HepG2 (cell line): Measurements from ENCODE around the gene FBRSL1. TPM values are rescaled to one million over a fixed set of nuclear protein-coding genes. Genes with fewer than 3 reads are reported as not detected.

Experiments used
- CEBPB ChIP-seq: IDR thresholded peaks from 2 replicates; pipeline ENCODE4 v1.6.1; 2011; ENCODE audit warnings: low read depth, low read length, improper control_type of control experiment, borderline replicate concordance
- HNRNPUL1 ChIP-seq: fragments of 200-400 bp; formaldehyde crosslinking; IDR thresholded peaks from 2 replicates; pipeline ENCODE4 v1.6.1; 2017; ENCODE audit warnings: low read depth, mild to moderate bottlenecking, low read length, moderate library complexity
- IRF2 ChIP-seq: IDR thresholded peaks from 2 replicates; pipeline ENCODE4 v1.6.1; 2018; ENCODE audit warnings: missing genetic modification reagents, missing compliant biosample characterization
- KDM1A ChIP-seq: IDR thresholded peaks from 2 replicates; pipeline ENCODE4 v1.6.1; 2016; ENCODE audit warnings: missing compliant biosample characterization
- KDM5A ChIP-seq: fragments of 200-600 bp; sonication (generic); IDR thresholded peaks from 2 replicates; pipeline ENCODE4 v1.7.0; 2018; ENCODE audit warnings: antibody characterized with exemption, mild to moderate bottlenecking, low read length, borderline replicate concordance
- MAF1 ChIP-seq: sonication (generic); formaldehyde crosslinking; IDR thresholded peaks from 2 replicates; pipeline ENCODE4 v1.5.0; 2020; ENCODE audit warnings: missing genetic modification reagents, borderline replicate concordance
- MTA3 ChIP-seq: sonication (generic); formaldehyde crosslinking; IDR thresholded peaks from 2 replicates; pipeline ENCODE4 v1.4.0; 2020; ENCODE audit warnings: missing genetic modification reagents
- MYNN ChIP-seq: sonication (generic); formaldehyde crosslinking; IDR thresholded peaks from 2 replicates; pipeline ENCODE4 v1.4.0; 2020; ENCODE audit warnings: mild to moderate bottlenecking, low read depth, missing genetic modification reagents
- PAF1 ChIP-seq: IDR thresholded peaks from 2 replicates; pipeline ENCODE4 v1.6.1; 2016; ENCODE audit warnings: missing genetic modification reagents, missing compliant biosample characterization
- PHF5A ChIP-seq: IDR thresholded peaks from one replicate; pipeline ENCODE4 v1.6.1; 2018; ENCODE audit warnings: low read depth, missing genetic modification reagents; ENCODE audit not compliant: unreplicated experiment
- PHF8 ChIP-seq: sonication (generic); formaldehyde crosslinking; IDR thresholded peaks from 2 replicates; pipeline ENCODE4 v1.5.0; 2020; ENCODE audit warnings: missing genetic modification reagents
- PRMT3 ChIP-seq: sonication (generic); formaldehyde crosslinking; IDR thresholded peaks from 2 replicates; pipeline ENCODE4 v1.8.1; 2022; ENCODE audit warnings: low read depth, mild to moderate bottlenecking, moderate library complexity, missing genetic modification reagents, borderline replicate concordance
- RAD51 ChIP-seq: fragments of 450-650 bp; IDR thresholded peaks from 2 replicates; pipeline ENCODE4 v1.6.1; 2016; ENCODE audit warnings: borderline replicate concordance
- RBM22 ChIP-seq: fragments of 200-400 bp; formaldehyde crosslinking; optimal IDR thresholded peaks from 2 replicates; pipeline ENCODE3; 2017; ENCODE audit warnings: mild to moderate bottlenecking, low read length, moderate library complexity
- RFX3 ChIP-seq: IDR thresholded peaks from 2 replicates; pipeline ENCODE4 v1.6.1; 2016; ENCODE audit warnings: missing biosample characterization, missing genetic modification reagents
- RNF2 ChIP-seq: fragments of 450-650 bp; conservative IDR thresholded peaks from 2 replicates; pipeline ENCODE4 v1.6.1; 2016; ENCODE audit warnings: low read depth
- SRF ChIP-seq: IDR thresholded peaks from 2 replicates; pipeline ENCODE4 v1.6.1; 2011; ENCODE audit warnings: mild to moderate bottlenecking, low read depth, low read length, moderate library complexity
- TAF15 ChIP-seq: fragments of 200-400 bp; formaldehyde crosslinking; IDR thresholded peaks from one replicate; pipeline ENCODE4 v1.6.1; 2018; ENCODE audit warnings: mild to moderate bottlenecking, low read depth, low read length; ENCODE audit not compliant: poor library complexity, severe bottlenecking
- TARDBP ChIP-seq: sonication (generic); formaldehyde crosslinking; IDR thresholded peaks from 2 replicates; pipeline ENCODE4 v1.8.0; 2022; ENCODE audit warnings: mild to moderate bottlenecking, missing genetic modification reagents
- WIZ ChIP-seq: sonication (generic); formaldehyde crosslinking; IDR thresholded peaks from 2 replicates; pipeline ENCODE4 v1.5.1; 2020; ENCODE audit warnings: mild to moderate bottlenecking, missing genetic modification reagents
- YEATS4 ChIP-seq: sonication (generic); formaldehyde crosslinking; IDR thresholded peaks from 2 replicates; pipeline ENCODE4 v1.4.0; 2020; ENCODE audit warnings: missing genetic modification reagents, borderline replicate concordance
- ZNF331 ChIP-seq: sonication (generic); formaldehyde crosslinking; IDR thresholded peaks from 2 replicates; pipeline ENCODE4 v1.4.0; 2020; ENCODE audit warnings: missing genetic modification reagents
- ZNF530 ChIP-seq: sonication (generic); formaldehyde crosslinking; IDR thresholded peaks from 2 replicates; pipeline ENCODE4 v1.5.0; 2020; ENCODE audit warnings: low read depth, mild to moderate bottlenecking, missing genetic modification reagents
- ZNF570 ChIP-seq: sonication (generic); formaldehyde crosslinking; IDR thresholded peaks from 2 replicates; pipeline ENCODE4 v1.4.0; 2020; ENCODE audit warnings: mild to moderate bottlenecking, missing genetic modification reagents, borderline replicate concordance
- ZNF674 ChIP-seq: sonication (generic); formaldehyde crosslinking; IDR thresholded peaks from 2 replicates; pipeline ENCODE4 v1.5.0; 2020; ENCODE audit warnings: low read depth, mild to moderate bottlenecking, missing genetic modification reagents
- ZNF883 ChIP-seq: sonication (generic); formaldehyde crosslinking; IDR thresholded peaks from 2 replicates; pipeline ENCODE4 v1.5.1; 2020; ENCODE audit warnings: mild to moderate bottlenecking, missing genetic modification reagents; ENCODE audit errors: not compliant biosample characterization
- polyA plus RNA-seq, 8 experiments: library from polyadenylated mRNA; depleted of rRNA in 3 of 8; stranded (reverse) in 7 of 8; unstranded in 1 of 8; fragments of >200 nt; fragmentation: Illumina TruSeq in 4 of 8; extraction: Trizol in 4 of 8; gene quantifications; 2 replicates each; pipeline versions ENCODE4 v1.2.1 to v1.2.3, GENCODE V29; 2011 to 2016; ENCODE audit warnings: low read depth in 4 of 8, missing spikeins in 1 of 8, mixed read lengths in 1 of 8; ENCODE audit not compliant: insufficient read depth in 1 of 8
- total RNA-seq, 5 experiments: library from RNA; depleted of rRNA; stranded (reverse); fragments of >200 nt; fragmentation: Illumina TruSeq; extraction: Trizol; gene quantifications; 2 replicates each; pipeline ENCODE4 v1.2.3, GENCODE V29; 2016; ENCODE audit warnings: low read depth in 1 of 5
- TF ChIP-seq, protein P1 (sequence below): sonication (generic); formaldehyde crosslinking; IDR thresholded peaks from 2 replicates; pipeline ENCODE4 v1.5.1; 2020; ENCODE audit warnings: mild to moderate bottlenecking, moderate library complexity, missing genetic modification reagents
- TF ChIP-seq, protein P2 (sequence below): sonication (generic); formaldehyde crosslinking; IDR thresholded peaks from 2 replicates; pipeline ENCODE4 v1.8.1; 2023; ENCODE audit warnings: mild to moderate bottlenecking, missing genetic modification reagents
- TF ChIP-seq, protein P3 (sequence below): sonication (generic); formaldehyde crosslinking; IDR thresholded peaks from 2 replicates; pipeline ENCODE4 v1.4.0; 2020; ENCODE audit warnings: low read depth, mild to moderate bottlenecking, missing genetic modification reagents

Gene FBRSL1
- total and polyA plus RNA-seq, 2 of the 13 experiments (the other 11 are each of a cell fraction or from before 2014, with no cell fraction given): 3.6 to 7.9 TPM

DNA sequence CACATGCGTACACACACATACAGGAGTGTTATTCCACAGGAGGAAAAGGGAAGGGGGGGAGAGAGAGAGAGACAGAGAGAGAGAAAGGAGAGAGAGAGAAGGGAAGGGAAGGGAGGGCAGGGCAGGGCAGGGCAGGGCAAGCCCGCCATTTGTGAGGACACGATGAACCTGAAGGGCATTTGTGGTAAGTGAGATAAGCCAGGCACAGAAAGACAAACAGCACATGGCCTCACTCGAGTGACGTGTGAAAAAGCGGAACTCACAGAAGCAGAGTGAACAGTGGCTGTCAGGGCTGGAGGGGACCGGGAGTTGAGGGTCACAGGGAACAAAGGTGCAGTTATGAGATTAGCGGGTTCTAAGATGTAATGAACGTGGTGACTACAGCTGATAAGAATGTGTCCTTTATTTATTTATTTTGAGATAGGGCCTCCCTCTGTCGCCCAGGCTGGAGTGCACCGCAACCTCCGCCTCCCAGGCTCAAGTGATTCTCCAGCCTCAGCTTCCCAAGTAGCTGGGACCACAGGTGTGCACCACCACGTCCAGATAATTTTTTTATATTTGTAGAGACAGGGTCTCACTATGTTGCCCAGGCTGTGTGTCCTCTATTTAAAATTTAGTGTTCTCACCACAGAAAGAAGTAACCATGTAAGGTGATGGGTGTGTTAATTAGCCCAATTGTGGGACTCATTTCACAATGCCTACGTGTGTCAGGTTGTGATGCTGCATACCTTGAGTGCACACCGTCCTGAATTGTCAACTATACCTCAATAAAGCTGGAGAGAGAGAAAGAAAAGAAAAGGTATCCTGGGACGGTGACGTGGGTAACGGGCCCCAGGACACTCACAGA is 18.7 kb upstream of the FBRSL1 start (continued):
- TF ChIP-seq ZNF674 (CRISPR knock-in tag) (no peak), YEATS4 (no peak), RNF2 (peak; percentile 84), CEBPB (no peak), PAF1 (CRISPR knock-in tag) (no peak), PHF5A (CRISPR knock-in tag) (no peak), PRMT3 (CRISPR knock-in tag) (peak; percentile 79), WIZ (CRISPR knock-in tag) (no peak), MAF1 (no peak), ZNF883 (CRISPR knock-in tag) (no peak), KDM1A (CRISPR knock-in tag) (peak; percentile 80; the same call in 1 of the 2 replicates), MYNN (CRISPR knock-in tag) (no peak), RFX3 (CRISPR knock-in tag) (no peak), TARDBP (peak; percentile 86), RBM22 (no peak), ZNF331 (CRISPR knock-in tag) (peak; percentile 90), ZNF570 (no peak), HNRNPUL1 (no peak), KDM5A (no peak), ZNF530 (CRISPR knock-in tag) (no peak), MTA3 (CRISPR knock-in tag) (no peak), SRF (no peak), IRF2 (peak; percentile 86), RAD51 (no peak), PHF8 (CRISPR knock-in tag) (no peak), TAF15 (no peak)
- TF ChIP-seq, protein P1, sequence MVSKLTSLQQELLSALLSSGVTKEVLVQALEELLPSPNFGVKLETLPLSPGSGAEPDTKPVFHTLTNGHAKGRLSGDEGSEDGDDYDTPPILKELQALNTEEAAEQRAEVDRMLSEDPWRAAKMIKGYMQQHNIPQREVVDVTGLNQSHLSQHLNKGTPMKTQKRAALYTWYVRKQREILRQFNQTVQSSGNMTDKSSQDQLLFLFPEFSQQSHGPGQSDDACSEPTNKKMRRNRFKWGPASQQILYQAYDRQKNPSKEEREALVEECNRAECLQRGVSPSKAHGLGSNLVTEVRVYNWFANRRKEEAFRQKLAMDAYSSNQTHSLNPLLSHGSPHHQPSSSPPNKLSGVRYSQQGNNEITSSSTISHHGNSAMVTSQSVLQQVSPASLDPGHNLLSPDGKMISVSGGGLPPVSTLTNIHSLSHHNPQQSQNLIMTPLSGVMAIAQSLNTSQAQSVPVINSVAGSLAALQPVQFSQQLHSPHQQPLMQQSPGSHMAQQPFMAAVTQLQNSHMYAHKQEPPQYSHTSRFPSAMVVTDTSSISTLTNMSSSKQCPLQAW (CRISPR knock-in tag): peak; percentile 83
- TF ChIP-seq, protein P2, sequence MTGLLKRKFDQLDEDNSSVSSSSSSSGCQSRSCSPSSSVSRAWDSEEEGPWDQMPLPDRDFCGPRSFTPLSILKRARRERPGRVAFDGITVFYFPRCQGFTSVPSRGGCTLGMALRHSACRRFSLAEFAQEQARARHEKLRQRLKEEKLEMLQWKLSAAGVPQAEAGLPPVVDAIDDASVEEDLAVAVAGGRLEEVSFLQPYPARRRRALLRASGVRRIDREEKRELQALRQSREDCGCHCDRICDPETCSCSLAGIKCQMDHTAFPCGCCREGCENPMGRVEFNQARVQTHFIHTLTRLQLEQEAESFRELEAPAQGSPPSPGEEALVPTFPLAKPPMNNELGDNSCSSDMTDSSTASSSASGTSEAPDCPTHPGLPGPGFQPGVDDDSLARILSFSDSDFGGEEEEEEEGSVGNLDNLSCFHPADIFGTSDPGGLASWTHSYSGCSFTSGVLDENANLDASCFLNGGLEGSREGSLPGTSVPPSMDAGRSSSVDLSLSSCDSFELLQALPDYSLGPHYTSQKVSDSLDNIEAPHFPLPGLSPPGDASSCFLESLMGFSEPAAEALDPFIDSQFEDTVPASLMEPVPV (CRISPR knock-in tag): peak; percentile 67; the same call in 1 of the 2 replicates
- TF ChIP-seq, protein P3, sequence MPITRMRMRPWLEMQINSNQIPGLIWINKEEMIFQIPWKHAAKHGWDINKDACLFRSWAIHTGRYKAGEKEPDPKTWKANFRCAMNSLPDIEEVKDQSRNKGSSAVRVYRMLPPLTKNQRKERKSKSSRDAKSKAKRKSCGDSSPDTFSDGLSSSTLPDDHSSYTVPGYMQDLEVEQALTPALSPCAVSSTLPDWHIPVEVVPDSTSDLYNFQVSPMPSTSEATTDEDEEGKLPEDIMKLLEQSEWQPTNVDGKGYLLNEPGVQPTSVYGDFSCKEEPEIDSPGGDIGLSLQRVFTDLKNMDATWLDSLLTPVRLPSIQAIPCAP: no peak
